ENCODE measurements around the gene SLC1A7. TPM values are rescaled to one million over a fixed set of nuclear protein-coding genes. Genes with fewer than 3 reads are reported as not detected.
A peak's percentile ranks its signal among the peaks of the same experiment; 100 is the strongest.

The SLC1A7 gene
- total and polyA plus RNA-seq, 2 of the 13 experiments (the other 11 are each of a cell fraction or from before 2014, with no cell fraction given), result 0.04 to 2.0 TPM

- TF ChIP-seq HNF4G (IDR thresholded peaks at IDR 0.05; ENCODE audit: borderline replicate concordance, low read depth, low read length) (peak; percentile 91), HNF4G (CRISPR knock-in tag; IDR thresholded peaks at IDR 0.05; ENCODE audit: borderline replicate concordance, low read depth) (peak; percentile 94), SP140L (CRISPR knock-in tag; IDR thresholded peaks at IDR 0.05; ENCODE audit: borderline replicate concordance) (no peak), KLF16 (CRISPR knock-in tag; IDR thresholded peaks at IDR 0.05) (peak in 1 of 2 experiments; percentile 67; a peak in 1 of 4 replicates), FOSL2 (CRISPR knock-in tag; IDR thresholded peaks at IDR 0.05) (peak; percentile 99), CBX5 (CRISPR knock-in tag; IDR thresholded peaks at IDR 0.05; ENCODE audit: borderline replicate concordance) (peak; percentile 82; the same call in 1 of the 2 replicates), MXD3 (CRISPR knock-in tag; IDR thresholded peaks at IDR 0.05) (no peak), POLR2AphosphoS5 (IDR thresholded peaks at IDR 0.05; ENCODE audit: low read depth, low read length) (peak; percentile 52), STAT5B (CRISPR knock-in tag; IDR thresholded peaks at IDR 0.05) (no peak), AHDC1 (CRISPR knock-in tag; IDR thresholded peaks at IDR 0.05; ENCODE audit: borderline replicate concordance) (peak; percentile 91), CENPX (CRISPR knock-in tag; IDR thresholded peaks at IDR 0.05) (no peak), ZFP82 (CRISPR knock-in tag; IDR thresholded peaks at IDR 0.05; ENCODE audit: borderline replicate concordance) (no peak), ZNF280D (CRISPR knock-in tag; IDR thresholded peaks at IDR 0.05) (no peak), ZNF292 (CRISPR knock-in tag; IDR thresholded peaks at IDR 0.05; ENCODE audit: borderline replicate concordance, low read depth) (peak; percentile 99), MED1 (CRISPR knock-in tag; IDR thresholded peaks at IDR 0.05) (peak; percentile 93), MYPOP (CRISPR knock-in tag; IDR thresholded peaks at IDR 0.05) (no peak; the same call in 1 of the 2 replicates)
Measured at GRCh38 chr1:53121319-53122172, 20.9 kb downstream of the SLC1A7 start (continued).

Data from HepG2 (cell line).